ENCODE data around the gene RAC3. TPM values are rescaled to one million over a fixed set of nuclear protein-coding genes. Genes with fewer than 3 reads are reported as not detected.

Gene RAC3
- total and polyA plus RNA-seq, 9 of the 15 experiments (the other 6 are each of a cell fraction or from before 2014, with no cell fraction given) = 0.23 to 292 (median 118) TPM

GRCh38 chr17:82030470-82031302 lies 792 bp upstream of the RAC3 start (continued):
- TF ChIP-seq SRF (CRISPR knock-in tag; IDR thresholded peaks at IDR 0.05) = peak in 1 of 2 experiments; percentile 38; a peak in 2 of 4 replicates
- TF ChIP-seq ETV6 (IDR thresholded peaks at IDR 0.05; ENCODE audit: borderline replicate concordance in 1 of 2, low read depth in 2 of 2, low read length in 1 of 2) = no peak
- 0 out of 2 replicates have a peak, but pooled peaks have one; percentile 23 for TF ChIP-seq ETV6 (CRISPR knock-in tag; IDR thresholded peaks at IDR 0.05; ENCODE audit: borderline replicate concordance)
- TF ChIP-seq SRSF7 (optimal IDR thresholded peaks at IDR 0.05; ENCODE audit: low read depth, low read length) = no peak
- no peak for TF ChIP-seq GABPB2 (CRISPR knock-in tag; conservative IDR thresholded peaks at IDR 0.05)
- TF ChIP-seq RBM34 (IDR thresholded peaks at IDR 0.05; ENCODE audit: borderline replicate concordance, insufficient read depth, low read length) = no peak; the same call in 1 of the 2 replicates
- TF ChIP-seq DIDO1 (tag; IDR thresholded peaks at IDR 0.05; ENCODE audit: low read depth) = no peak
- TF ChIP-seq SMAD1 (IDR thresholded peaks at IDR 0.05; ENCODE audit: low read depth, low read length, partially characterized antibody) = no peak
- TF ChIP-seq SFPQ (IDR thresholded peaks at IDR 0.05; ENCODE audit: low read depth, low read length) = no peak
- peak; percentile 35 for TF ChIP-seq EGR1 (conservative IDR thresholded peaks at IDR 0.05)
- TF ChIP-seq MXD1 (CRISPR knock-in tag; IDR thresholded peaks at IDR 0.05; ENCODE audit: borderline replicate concordance, poor library complexity, severe bottlenecking) = no peak
- TF ChIP-seq RAD21 (CRISPR knock-in tag; conservative IDR thresholded peaks at IDR 0.05 in 1 of 2, IDR thresholded peaks at IDR 0.05 in 1 of 2) = peak; percentile 96
- TF ChIP-seq USF1 (CRISPR knock-in tag; IDR thresholded peaks at IDR 0.05) = no peak
- TF ChIP-seq MCM7 (IDR thresholded peaks at IDR 0.05) = no peak
- no peak for TF ChIP-seq ZBED1 (IDR thresholded peaks at IDR 0.05)
- no peak for TF ChIP-seq HDAC8 (tag; IDR thresholded peaks at IDR 0.05)
- no peak for TF ChIP-seq KDM1A (IDR thresholded peaks at IDR 0.05)
- TF ChIP-seq UBTF (IDR thresholded peaks at IDR 0.05; ENCODE audit: borderline replicate concordance in 1 of 2, low read depth in 2 of 2, low read length in 2 of 2) = peak; percentile 67 to 85; a peak in 3 of 4 replicates
- TF ChIP-seq MAX (CRISPR knock-in tag; IDR thresholded peaks at IDR 0.05) = peak; percentile 66
- no peak for TF ChIP-seq TSC22D4 (tag; IDR thresholded peaks at IDR 0.05)
- peak; percentile 59; the same call in 1 of the 2 replicates for TF ChIP-seq SUPT5H (IDR thresholded peaks at IDR 0.05)

All from K562 (cell line).